NCI-H2029 (cell line): ENCODE data around the gene ACKR4.
"Not testable (repeated sequence)": the region's sequence is repeated elsewhere in the genome, so short reads cannot be mapped to it uniquely, and the experiment has no call there.

Experiments used
- DNase-seq: peaks from one replicate; lab custom pipeline; 2025; lab: John Stamatoyannopoulos, UW

ACKR4 gene

DNA sequence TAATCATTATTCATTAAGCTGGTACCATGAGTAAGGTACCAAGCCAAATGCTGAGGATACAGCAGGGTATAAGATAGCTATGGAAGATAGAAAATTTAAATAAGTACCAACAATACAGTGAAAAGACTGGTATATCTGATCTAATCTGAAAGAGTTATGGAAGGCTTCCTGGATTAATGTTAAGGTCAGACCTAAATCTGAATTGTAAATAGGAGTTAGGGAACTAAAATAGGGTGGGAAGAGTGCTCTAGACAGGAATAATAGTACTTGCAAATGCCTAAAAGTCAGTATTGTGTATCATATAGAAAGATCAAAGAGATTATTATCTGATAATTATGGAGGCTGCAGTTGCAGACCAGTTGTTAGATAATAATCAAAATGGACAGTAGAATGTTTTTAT, 2.6 kb upstream of the ACKR4 start:
- DNase-seq: no peak

DNA sequence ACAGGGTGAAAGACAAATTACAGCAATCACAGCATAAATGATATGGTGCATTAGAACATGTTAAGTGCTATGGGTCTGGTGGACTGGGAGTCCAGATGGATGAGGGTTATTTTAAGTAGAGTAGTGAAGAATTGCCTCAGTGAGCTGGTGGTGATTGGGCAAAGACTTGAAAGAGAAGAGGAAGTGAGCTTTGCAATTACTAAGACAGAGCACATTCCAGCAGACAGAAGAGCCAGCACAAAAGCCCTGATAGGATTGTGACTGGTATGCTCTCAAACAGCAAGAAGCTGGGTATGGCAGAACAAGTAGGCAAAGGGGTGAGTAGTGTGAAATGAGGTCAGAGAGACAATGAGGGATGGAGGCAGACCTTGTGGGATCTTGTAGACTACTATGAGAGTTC, 2.1 kb upstream of the ACKR4 start:
- no peak for DNase-seq

DNA sequence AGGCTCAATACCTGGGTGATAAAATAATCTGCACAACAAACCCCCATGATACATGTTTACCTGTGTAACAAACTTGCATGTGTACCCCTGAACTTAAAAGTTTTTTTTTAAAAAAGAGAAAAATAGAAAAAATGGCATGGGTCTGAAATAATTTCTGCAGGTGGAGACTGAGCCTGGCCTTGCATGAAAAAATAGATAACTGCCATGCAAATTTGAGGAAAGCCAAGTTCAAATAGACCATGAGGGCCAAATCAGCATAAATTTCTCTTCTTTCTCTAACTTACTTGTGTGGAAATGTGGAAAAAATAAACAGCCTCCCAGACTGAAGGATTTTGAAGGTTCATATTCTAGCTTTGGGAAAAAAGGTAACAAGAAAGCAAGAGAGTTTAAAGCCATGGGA, 744 bp upstream of the ACKR4 start:
- no peak for DNase-seq

DNA sequence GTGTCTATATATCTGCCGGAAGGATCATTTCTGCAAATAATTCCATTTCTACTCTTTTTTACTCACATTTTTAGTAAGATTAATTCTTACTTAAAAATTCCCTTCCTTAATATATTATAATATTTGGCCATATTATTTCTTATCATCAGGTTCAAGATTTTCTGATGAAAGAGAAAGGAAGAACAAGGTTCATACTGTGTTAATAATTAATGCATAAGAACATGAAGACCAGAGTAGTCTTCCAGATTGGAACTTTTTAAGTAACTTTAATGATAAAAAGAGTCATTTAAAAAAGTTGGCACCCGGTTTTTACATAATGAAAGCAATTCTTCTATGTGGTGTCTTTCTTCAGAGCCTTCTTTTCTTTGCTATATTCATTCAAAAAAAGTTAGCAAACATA, 590 bp downstream of the ACKR4 start:
- no peak for DNase-seq

DNA sequence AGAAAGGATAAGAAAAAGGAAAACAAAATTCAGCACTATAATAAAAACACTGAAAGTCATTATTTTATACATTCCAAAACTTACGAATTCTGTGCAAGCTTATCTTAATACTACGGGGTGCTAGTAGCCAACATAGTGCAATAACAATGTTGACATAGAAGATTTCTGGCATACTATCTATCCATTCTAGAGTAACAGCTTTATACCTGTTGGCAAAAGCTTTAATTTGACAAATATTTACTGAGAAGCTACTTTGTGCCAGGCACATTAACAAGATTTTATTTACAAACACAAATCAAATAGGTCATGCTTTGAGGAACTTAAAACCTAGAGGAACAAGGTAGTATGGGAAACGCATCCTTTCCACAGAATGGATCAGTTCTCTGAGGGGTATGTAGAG, 1.1 kb downstream of the ACKR4 start:
- DNase-seq: no peak

DNA sequence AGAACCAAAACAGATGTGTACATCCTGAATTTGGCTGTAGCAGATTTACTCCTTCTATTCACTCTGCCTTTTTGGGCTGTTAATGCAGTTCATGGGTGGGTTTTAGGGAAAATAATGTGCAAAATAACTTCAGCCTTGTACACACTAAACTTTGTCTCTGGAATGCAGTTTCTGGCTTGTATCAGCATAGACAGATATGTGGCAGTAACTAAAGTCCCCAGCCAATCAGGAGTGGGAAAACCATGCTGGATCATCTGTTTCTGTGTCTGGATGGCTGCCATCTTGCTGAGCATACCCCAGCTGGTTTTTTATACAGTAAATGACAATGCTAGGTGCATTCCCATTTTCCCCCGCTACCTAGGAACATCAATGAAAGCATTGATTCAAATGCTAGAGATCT, 3.5 kb downstream of the ACKR4 start:
- not testable (repeated sequence) for DNase-seq

DNA sequence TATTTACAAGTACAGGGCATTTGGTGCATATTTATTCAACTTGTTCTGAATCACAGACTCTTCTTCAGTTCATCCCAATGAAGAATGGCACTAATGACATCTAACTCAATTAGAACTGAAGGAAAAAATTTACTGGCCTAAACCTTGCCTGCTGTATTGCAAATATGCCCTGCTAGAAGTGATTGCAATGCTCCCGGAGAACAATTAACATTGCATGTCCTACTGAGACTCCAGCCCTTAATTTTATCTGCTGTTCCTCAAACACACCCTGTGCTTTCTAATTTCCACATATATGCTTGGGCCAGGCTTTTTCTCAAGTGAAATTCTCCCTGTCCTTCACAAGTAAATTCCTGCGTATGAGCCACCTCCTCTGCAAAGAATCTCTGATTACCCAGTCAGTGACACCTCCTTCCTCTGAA, 8.3 kb downstream of the ACKR4 start:
- DNase-seq: no peak

DNA sequence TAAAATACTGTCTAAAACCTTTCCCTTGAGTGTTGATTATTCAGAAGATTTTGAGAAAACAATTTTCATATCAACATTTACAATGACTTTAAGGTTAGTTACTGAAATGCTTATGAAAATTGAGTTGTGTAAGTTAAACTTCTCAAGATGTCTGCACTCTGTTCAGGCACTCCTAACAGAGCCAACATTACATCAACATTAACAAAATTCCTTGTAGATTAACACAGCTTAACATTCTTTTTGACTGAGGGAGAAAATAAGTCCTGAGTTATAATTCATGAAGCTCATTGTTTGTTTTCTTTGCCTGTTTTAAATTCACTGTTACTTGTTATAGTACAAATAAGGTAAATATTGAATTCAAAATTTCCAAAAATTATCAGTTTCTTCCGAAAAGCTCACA, 9.0 kb downstream of the ACKR4 start:
- DNase-seq: no peak

DNA sequence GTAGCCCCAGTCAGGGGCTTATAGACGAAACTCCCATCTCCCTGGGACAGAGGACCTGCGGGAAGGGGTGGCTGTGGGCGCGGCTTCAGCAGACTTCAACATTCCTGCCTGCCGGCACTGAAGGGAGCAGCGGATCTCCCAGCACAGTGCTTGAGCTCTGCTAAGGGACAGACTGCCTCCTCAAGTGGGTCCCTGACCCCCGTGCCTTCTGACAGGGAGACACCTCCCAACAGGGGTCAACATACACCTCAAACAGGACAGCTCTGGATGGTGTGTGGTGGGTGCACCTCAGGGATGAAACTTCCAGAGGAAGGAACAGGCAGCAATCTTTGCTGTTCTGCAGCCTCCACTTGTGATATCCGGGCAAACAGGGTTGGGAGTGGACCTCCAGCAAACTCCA, 9.6 kb downstream of the ACKR4 start:
- not testable (repeated sequence) for DNase-seq

DNA sequence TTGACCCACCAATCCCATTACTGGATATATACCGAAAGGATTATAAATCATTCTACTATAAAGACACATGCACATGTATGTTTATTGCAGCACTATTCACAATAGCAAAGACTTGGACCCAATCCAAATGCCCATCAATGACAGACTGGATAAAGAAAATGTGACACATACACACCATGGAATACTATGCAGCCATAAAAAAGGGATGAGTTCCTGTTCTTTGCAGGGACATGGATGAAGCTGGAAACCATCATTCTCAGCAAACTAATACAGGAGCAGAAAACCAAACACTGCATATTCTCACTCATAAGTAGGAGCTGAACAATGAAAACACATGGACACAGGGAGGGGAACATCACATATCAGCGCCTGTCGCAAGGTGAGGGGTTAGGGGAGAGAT, 18.2 kb downstream of the ACKR4 start:
- not testable (repeated sequence) for DNase-seq

DNA sequence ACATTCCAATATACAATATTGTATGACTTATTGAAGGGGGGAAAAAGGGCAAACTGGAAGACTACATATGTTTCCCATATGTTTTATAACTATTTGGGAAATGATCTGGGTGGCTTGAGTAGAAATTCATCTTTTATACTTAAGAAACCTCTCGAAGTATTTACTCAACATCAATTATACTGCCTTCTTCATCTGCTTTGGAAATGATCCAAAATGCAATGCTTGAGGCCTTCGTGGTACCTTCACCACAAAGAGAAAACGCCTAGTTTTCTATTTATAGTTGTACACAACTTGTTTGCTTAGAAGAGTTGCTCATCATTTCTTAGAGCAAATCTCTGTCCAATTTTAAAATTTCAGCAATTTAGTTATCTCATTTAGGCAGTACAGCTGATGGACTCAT, 18.8 kb downstream of the ACKR4 start:
- no peak for DNase-seq

DNA sequence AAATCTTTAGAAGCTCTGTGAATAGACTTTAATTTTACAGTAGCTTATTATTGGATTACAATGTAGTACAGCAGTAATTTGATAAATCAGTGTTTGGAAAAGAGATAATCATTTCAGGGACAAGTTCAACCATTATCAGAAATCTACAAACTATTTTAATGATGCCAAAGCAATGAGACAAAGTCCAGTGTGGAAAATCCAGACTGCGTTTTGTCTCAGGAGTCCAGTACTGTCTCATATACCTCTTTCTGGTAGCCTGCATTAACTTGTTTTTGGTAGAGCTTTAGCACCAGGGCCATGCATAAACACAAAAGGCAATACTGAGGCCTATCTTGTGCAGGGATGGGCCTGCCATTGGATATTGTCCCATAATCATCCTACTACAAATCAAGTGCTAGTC, 19.7 kb downstream of the ACKR4 start:
- no peak for DNase-seq

DNA sequence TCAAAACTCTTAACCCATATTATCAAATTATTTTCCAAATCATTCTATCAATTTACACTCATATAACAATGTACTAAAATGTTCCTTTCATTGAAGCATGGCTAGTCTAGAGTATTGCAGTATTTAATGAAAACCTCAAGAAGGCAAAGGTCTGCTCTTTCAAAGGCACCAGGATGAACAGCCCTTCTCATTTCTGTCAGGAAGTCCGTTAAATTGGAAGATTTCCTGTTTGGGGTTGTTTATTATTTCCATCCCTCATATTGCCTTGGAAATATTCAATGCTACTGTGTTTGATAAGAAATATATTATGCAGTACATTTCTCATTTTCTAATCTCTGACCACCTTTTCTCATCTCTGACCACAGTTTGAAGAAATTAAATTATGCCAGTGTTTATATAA, 25.1 kb downstream of the ACKR4 start:
- no peak for DNase-seq

DNA sequence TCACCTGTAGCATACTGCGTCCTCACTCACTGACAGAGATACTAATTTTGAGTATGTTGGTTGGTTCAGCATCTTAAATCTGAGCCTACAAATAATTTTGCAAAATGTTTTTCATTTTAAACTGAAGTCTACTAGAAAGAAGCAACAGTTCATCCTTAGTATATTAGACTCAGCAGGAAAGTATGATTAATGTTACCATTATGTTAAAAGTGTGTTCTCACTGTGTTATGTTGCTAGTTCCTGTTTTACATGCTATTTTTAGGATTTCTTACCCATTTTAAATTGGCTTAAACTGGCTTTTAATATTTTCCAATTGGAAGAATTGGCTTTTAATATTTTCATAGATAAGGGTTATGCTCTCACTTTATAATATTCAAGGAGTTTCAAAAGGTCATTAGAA, 25.7 kb downstream of the ACKR4 start:
- DNase-seq: no peak

DNA sequence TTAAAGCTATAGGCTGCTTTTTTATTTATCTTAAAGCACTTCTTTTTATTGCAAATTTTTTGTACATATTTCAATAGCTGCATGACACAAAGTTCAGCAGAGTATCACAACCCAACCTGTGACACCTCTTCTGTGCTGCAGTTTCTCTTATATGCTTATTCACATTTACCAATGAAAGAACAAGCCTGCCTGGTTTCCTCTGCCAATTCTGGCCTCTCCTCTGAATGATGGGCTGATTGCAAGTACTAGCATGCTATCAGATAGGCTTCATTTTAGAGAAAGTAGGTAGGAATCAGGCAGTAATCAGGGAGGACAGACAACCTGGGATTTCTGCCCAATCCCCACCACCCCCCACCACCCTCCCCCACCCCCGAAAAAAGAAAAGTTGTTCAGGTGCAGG, 26.6 kb downstream of the ACKR4 start:
- no peak for DNase-seq

DNA sequence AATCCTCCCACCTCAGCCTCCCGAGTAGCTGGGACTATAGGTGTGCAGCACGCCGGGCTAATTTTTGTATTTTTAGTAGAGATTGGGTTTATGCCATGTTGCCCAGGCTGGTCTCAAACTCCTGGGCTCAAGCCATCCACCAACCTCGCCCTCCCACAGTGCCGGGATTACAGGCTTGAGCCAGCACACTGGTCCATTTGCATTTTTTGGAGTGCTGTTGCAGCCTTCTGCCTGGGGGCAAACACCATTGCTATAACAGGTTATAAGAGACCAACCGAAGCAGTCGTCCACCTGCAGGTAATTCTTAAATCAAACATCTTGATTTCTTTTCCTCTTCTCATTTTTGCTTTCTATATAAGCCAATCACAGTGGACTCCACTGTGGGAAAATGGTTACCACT, 27.7 kb downstream of the ACKR4 start:
- no peak for DNase-seq

DNA sequence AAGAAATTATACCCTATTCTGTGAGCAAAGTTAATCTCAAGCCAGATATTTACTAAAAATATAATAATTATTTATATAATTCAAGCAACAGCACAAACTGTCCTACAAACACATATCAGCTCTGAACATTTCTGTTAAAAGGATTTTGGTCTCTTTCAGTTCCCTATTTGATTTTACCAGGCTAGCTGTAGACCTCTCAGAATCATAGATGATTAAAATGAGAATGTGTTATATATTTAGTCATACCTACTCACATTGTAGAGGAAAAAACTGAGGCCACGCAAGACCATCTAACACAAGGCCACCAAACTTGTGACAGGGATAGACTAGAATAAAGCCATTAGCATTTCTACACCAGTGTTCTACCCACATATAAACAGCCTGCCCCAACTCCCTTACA, 28.5 kb downstream of the ACKR4 start:
- DNase-seq: no peak

DNA sequence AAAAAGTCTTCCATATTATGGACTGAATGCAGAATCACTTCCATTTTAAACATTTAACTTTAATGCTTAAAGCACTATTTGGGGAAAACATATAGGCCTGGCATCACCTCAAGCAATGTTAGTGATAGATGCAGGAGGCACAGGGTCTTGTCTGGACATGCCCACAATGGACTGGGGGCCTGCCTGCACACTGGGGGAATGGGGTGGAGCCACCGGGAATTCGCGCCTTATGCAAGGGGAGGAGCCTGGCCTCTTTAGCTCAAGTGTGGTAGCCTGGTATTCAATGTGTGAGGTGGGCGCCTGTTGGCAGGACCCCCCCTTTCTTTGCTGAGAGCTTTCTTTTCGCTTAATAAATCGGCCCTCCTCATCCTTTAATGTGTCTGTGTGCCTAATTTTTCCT, 29.9 kb downstream of the ACKR4 start:
- no peak for DNase-seq

DNA sequence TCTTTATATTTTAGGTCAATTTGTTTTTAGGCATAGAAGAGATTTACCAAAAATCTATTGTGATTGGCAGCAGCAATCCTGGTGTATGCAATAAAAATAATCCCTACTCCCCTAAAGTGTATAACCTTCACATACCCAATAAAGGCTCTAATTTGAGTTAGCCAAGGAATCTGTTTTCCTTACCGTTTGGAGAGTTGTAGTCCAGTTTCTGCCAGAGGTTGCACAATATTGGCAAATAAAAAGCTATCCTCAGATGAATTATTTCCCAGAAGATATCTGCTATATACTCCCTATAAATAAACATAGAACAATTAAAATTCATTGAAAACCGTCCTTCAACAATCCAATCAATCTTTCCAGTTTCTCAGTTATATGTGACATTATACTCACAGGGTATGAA, 31.1 kb downstream of the ACKR4 start:
- DNase-seq: no peak

DNA sequence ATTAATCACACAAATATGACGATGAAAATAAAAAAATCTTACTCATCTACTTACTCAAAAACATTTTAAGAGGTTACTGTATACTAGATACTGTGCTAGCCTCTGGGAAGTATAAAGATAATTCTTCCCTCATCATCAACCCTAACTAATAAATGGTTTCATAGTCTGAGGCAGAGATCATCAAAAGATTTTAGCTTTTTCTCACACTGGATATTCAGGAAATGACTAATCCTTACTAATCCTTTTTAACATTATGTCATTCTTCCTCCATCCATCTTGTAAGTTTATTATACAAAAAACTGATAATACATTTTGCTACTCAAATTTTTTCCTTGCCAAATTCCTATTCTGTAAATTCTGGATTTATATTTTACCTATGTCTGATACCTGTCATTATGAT, 32.9 kb downstream of the ACKR4 start:
- no peak for DNase-seq

DNA sequence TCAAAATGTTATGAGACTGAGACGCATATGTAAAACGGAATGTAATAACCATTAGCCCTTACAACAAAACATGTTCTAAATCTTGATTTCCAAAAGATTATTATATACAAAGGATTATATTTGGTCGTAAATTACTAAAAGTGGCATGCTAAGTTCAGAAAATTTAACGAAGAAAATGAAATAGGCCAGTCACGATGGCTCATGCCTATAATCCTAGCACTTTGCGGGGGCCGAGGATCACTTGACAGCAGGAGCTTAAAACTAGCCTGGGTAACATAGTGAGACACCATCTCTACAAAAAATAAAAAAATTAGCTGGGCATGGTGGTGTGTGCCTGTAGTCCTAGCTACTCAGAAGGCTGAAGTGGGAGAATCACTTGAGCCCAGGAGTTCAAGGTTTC, 33.5 kb downstream of the ACKR4 start:
- no peak for DNase-seq

DNA sequence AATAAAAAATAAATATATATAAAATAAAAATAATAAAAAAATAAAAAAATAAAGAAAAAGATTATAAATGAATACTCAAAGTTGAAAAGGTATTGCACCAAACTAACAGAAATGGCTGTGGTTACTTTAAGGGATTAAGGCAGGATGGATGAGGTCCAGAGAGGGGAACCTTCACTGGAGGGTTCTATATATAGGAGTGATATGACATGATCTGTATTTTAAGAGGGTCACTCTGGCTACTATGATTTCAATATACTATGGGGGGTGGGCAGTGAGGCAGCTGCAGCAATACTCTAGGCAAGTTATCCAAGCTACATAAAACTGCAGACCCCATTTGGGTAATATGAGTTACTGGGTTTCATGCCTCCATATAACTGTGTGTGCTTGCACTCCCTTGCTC, 38.0 kb downstream of the ACKR4 start:
- DNase-seq: no peak

DNA sequence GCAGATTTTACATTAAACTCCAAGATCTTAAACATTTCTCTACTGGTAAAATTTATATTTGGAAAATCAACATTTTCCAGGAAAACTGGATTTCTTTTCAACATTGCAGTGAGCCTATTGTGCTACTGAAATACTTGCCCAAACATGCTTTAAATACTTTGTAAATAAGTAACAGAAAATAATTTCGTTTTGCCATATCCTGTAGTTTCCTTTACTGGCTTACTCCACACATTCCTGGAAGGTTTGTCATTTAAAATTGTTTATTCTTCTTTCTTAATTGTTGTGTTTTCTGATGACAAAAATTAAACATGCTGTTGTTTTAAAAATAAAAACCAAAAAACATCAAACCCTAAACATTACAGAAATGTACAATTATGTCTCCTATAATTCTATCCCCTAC, 40.5 kb downstream of the ACKR4 start:
- DNase-seq: no peak

DNA sequence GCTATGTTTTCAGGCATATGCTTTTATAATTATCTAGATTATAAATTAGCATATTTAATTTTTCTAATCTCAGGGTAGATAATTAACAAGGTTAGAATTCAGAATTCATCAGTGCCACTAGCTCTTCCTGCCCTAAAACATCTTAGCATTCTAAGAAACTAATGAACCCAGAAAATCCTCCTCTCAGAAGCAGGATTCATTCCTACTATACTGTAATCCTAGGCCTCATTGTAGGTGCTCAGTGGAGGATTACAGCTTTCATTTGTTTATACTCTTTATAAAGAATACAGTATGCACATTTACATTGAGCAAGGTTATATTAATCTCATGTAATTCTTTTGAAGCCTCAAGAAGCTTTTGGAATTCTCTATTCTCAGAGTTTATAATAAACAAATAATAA, 41.6 kb downstream of the ACKR4 start:
- no peak for DNase-seq

DNA sequence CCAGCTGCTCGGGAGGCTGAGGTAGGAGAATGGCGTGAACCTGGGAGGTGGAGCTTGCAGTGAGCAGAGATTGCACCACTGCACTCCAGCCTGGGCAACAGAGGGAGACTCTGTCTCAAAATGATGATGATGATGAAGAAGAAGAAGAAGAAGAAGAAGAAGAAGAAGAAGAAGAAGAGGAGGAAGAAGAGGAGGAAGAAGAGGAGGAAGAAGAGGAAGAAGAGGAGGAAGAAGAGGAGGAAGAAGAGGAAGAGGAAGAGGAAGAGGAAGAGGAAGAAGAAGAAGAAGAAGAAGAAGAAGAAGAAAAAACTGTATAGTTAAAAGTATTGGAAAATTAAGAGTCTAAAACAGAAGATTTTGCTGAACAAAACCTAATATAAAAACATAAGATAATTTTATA, 44.4 kb downstream of the ACKR4 start:
- not testable (repeated sequence) for DNase-seq
